Measurements from ENCODE around the gene XPO4.
"Not testable (repeated sequence)": the region's sequence is repeated elsewhere in the genome, so short reads cannot be mapped to it uniquely, and the experiment has no call there.

The XPO4 gene

GRCh38 chr13:20902438-20903163 lies at the start of gene XPO4:
Gene XPO4, minus strand, starts transcription at chr13:20902746. Its CDS starts 8 bp downstream, at chr13:20902738.
- DNase-seq: peak; percentile 74

DNA sequence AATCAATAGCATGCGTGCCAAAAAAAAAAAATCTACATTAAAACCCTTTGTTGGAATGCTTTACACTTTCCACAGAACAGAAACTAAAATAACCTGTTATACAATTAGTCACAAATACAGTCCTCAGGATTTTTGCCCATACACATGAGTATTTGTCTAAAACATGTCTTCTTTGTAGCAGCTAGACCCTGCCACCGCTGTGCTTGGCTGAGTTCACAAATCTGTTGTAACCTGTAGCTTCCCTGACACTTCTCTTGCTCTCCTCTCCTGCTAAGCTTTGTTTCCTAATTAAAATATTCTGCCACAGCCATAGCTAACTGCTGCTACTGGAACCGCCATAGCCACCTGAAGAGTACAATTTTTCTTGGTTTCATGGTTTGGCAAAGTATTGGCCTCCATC lies 45.5 kb upstream of the XPO4 start:
- not testable (repeated sequence) for DNase-seq

GRCh38 chr13:20945952-20946383 lies 43.4 kb upstream of the XPO4 start:
- DNase-seq: no peak

GRCh38 chr13:20942938-20943559 lies 40.5 kb upstream of the XPO4 start:
- no peak for DNase-seq

GRCh38 chr13:20940511-20940910 lies 38.0 kb upstream of the XPO4 start:
- not testable (repeated sequence) for DNase-seq

DNA sequence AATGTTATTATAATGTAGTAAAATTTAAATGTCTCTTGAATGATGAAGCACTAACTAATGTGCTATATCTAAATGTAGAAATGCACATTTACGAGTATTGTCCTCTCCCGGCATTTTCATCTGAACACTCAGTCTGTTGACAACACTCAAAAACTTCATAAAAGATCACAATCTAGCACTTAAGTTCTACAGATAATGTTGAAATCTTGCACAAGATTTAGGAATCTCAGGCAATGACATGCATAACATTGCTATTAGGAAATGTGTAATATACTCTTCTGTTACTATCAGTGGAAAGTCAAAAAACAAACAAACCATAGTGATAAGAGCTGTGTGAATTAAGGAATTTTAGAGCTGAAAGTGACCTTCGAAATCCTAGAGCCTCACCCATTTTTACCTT lies 37.5 kb upstream of the XPO4 start:
- DNase-seq: no peak

- DNase-seq: no peak
These were observed 37.1 kb upstream of the XPO4 start for GRCh38 chr13:20939662-20940061.

DNA sequence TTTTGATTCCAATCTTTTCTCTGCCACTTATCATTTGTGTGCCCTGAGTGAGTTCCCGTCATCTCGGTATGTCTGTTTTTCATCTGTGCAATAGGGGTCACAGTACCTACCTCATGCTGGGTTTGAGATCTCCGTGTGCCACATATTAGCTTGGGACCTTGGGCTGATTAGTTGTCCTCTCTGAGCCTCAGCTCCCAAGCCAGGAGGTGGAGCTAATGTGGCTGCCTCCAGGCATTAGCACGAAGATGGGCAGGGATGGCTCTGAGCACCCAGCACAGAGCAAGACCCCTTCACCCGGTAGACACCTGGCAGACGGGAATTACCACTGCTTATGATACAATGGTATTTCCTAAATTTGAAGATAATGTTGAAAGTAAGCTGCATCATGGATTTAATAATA lies 35.8 kb upstream of the XPO4 start:
- DNase-seq: no peak

- no peak for DNase-seq
These were observed 25.2 kb upstream of the XPO4 start for GRCh38 chr13:20927596-20928257.

- not testable (repeated sequence) for DNase-seq
These were observed 22.8 kb upstream of the XPO4 start for GRCh38 chr13:20925395-20925790.

GRCh38 chr13:20924758-20925394 lies 22.3 kb upstream of the XPO4 start:
- DNase-seq: peak; percentile 83

GRCh38 chr13:20923272-20923671 lies 20.7 kb upstream of the XPO4 start:
- DNase-seq: no peak

- no peak for DNase-seq
These were observed 19.0 kb upstream of the XPO4 start for GRCh38 chr13:20921572-20921971.

GRCh38 chr13:20915676-20916075 lies 13.1 kb upstream of the XPO4 start:
- DNase-seq: not testable (repeated sequence)

- no peak for DNase-seq
These were observed 8.5 kb upstream of the XPO4 start for GRCh38 chr13:20911037-20911436.

GRCh38 chr13:20908714-20909497 lies 6.4 kb upstream of the XPO4 start:
- no peak for DNase-seq

DNA sequence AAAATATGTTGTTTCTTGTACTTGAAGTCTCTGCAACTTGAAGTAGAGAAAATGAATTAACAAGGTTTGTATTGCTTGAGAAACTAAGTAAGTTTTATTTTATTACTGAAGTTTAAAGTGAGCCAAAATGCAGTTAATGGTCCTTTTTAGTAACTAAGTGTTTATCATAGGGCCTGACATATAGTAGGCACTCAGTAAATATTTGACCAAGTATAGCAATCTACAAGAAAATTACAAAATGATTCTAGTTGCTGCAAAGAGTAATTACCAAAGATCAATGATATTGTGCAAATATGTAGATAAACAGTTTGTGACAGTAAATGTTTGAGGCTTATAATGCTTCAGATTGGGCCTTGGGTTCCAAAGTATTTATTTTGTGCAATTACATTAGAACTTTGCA lies 2.4 kb upstream of the XPO4 start:
- DNase-seq: no peak

DNA sequence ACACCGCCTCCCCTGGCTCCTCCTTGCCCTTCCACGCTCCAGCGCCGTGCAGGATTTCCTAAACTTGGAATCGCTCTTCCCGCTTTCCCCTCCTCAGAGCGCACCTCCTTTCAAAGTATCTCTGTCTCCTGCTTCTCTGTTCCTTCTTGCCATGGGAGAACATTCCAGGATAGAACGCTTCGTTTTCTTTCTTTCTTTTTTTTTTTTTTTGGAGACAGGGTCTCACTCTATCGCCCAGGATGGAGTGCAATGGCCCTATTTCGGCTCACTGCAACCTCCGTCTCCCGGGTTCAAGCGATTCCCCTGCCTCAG lies 574 bp upstream of the XPO4 start:
- no peak for DNase-seq

GRCh38 chr13:20901668-20902437 lies 693 bp downstream of the XPO4 start:
- DNase-seq: peak; percentile 28

DNA sequence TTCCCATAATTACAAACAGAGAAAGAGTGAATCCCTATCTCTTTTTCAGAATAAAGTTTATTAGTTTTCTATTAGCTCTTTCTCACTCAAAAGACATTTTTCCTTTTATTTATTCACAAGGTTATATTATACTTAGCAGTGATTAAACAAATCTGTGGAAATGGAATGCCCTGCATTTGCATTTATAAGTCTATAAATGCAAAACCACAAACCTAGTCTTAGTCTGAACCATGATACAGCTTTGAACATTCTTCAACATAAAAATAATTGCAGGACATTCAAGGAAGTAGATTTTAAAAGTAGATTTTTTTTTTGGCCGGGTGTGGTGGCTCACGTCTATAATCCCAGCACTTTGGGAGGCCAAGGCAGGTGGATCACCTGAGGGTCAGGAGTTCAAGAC lies 8.3 kb downstream of the XPO4 start:
- DNase-seq: no peak

- DNase-seq: no peak
These were observed 10.8 kb downstream of the XPO4 start for GRCh38 chr13:20891768-20892167.

DNA sequence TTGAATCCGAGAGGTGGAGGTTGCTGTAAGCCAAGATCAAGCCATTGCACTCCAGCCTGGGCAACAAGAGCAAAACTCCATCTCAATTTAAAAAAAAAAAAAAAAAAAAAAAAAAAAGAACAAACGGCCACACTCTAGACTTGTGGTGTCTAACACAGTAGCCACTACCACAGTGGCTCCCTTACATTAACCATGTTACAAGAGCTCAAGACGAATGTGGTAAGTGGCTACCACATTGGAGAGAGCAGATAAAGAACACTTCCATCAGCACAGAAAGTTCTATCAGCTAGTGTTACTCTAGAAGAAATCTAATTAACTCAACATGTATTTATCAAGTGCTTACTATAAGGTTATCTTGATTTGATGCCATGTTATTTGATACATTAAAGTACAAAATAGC lies 11.5 kb downstream of the XPO4 start:
- DNase-seq: no peak
